DOHH2 (cell line): Measurements from ENCODE around the gene FAM83C.

ENCODE experiments used
- H3F3A ChIP-seq: fragments of 200-600 bp; sonication (generic), shearing (Covaris generic); 2 replicates; pipeline ENCODE4 v1.6.0; 2016; ENCODE audit warnings: antibody characterized with exemption, mild to moderate bottlenecking; ENCODE audit not compliant: control insufficient read depth, insufficient read depth
- H3K27ac ChIP-seq: fragments of 200-600 bp; sonication (generic); 2 replicates; pipeline ENCODE4 v1.5.1; 2014; ENCODE audit warnings: low read depth, mild to moderate bottlenecking, low read length, moderate library complexity
- H3K27me3 ChIP-seq: fragments of 200-600 bp; sonication (generic); 2 replicates; pipeline ENCODE4 v1.6.1; 2014; ENCODE audit warnings: mild to moderate bottlenecking, low read length, mixed read lengths; ENCODE audit not compliant: control insufficient read depth
- H3K36me3 ChIP-seq: fragments of 200-600 bp; sonication (generic); 2 replicates; pipeline ENCODE4 v1.6.1; 2014; ENCODE audit warnings: mild to moderate bottlenecking, low read length, moderate library complexity, mixed read lengths; ENCODE audit not compliant: control insufficient read depth
- H3K4me1 ChIP-seq: fragments of 200-600 bp; sonication (generic); 2 replicates; pipeline ENCODE4 v1.6.1; 2014; ENCODE audit warnings: mild to moderate bottlenecking, low read length, mixed read lengths; ENCODE audit not compliant: control insufficient read depth
- H3K4me2 ChIP-seq: fragments of 200-600 bp; sonication (generic); 2 replicates; pipeline ENCODE4 v1.6.0; 2014; ENCODE audit warnings: mild to moderate bottlenecking, low read length, moderate library complexity
- H3K4me3 ChIP-seq: fragments of 200-600 bp; sonication (generic); 2 replicates; pipeline ENCODE4 v1.5.1; 2014; ENCODE audit warnings: mild to moderate bottlenecking, low read length, mixed read lengths
- H3K79me2 ChIP-seq: fragments of 200-600 bp; sonication (generic); 2 replicates; pipeline ENCODE4 v1.6.1; 2014; ENCODE audit warnings: mild to moderate bottlenecking, low read length, mixed read lengths; ENCODE audit not compliant: control insufficient read depth
- H3K9me2 ChIP-seq: fragments of 200-600 bp; sonication (generic); replicated peaks from 2 replicates; pipeline ENCODE4 v1.6.1; 2014; ENCODE audit warnings: mild to moderate bottlenecking, low read length, mixed read lengths; ENCODE audit not compliant: control insufficient read depth
- H3K9me3 ChIP-seq: fragments of 200-600 bp; sonication (generic); 2 replicates; pipeline ENCODE4 v1.6.1; 2014; ENCODE audit warnings: antibody characterized with exemption, low read length, mixed read lengths; ENCODE audit not compliant: control insufficient read depth, insufficient read depth
- H4K20me1 ChIP-seq: fragments of 200-600 bp; sonication (generic); 2 replicates; pipeline ENCODE4 v1.6.0; 2014; ENCODE audit warnings: low read depth, mild to moderate bottlenecking, antibody characterized with exemption, low read length, moderate library complexity; ENCODE audit not compliant: control insufficient read depth, insufficient read depth
- CTCF ChIP-seq: fragments of 200-600 bp; sonication (generic); IDR thresholded peaks from one replicate; pipeline ENCODE4 v1.5.1; 2014; ENCODE audit warnings: antibody characterized with exemption, mild to moderate bottlenecking, low read depth, low read length; ENCODE audit not compliant: poor library complexity, severe bottlenecking
- EZH2phosphoT487 ChIP-seq: fragments of 200-600 bp; sonication (generic); IDR thresholded peaks from 2 replicates; pipeline ENCODE4 v1.6.1; 2017; ENCODE audit warnings: borderline replicate concordance, mild to moderate bottlenecking, antibody characterized with exemption, low read length, moderate library complexity, mixed read lengths

FAM83C gene

GRCh38 chr20:35288325-35289060 lies 3.7 kb downstream of the FAM83C start:
- no peak for TF ChIP-seq CTCF
- TF ChIP-seq EZH2phosphoT487 = no peak
- Histone ChIP-seq H3K9me3 (no peaks in the 10 kb centered on the region), H3K4me1 (peaks cover 11% of the 10 kb centered on the region), H3K27me3 (no peaks in the 10 kb centered on the region), H3K9me2 (no peaks in the 10 kb centered on the region), H3K36me3 (peaks cover 9% of the 10 kb centered on the region; the same call in 1 of the 2 replicates), H3K4me3 (no peak overlapping the region), H3K27ac (no peak overlapping the region), H4K20me1 (no peaks in the 10 kb centered on the region), H3F3A (0 out of 2 replicates have a peak, but pooled peaks cover 5% of the 10 kb centered on the region), H3K4me2 (no peak overlapping the region), H3K79me2 (peaks cover 13% of the 10 kb centered on the region)

- 0 out of 2 replicates have a peak, but pooled peaks cover 5% of the 10 kb centered on the region for H3F3A ChIP-seq
- peaks cover 15% of the 10 kb centered on the region for H3K4me1 ChIP-seq
- peaks cover 14% of the 10 kb centered on the region; the same call in 1 of the 2 replicates for H3K36me3 ChIP-seq
- TF ChIP-seq EZH2phosphoT487 (no peak), CTCF (no peak)
- H3K79me2 ChIP-seq = peaks cover 21% of the 10 kb centered on the region
- H3K4me3 ChIP-seq = no peak overlapping the region
- no peak overlapping the region for H3K27ac ChIP-seq
- no peaks in the 10 kb centered on the region for H3K9me2 ChIP-seq
- H3K9me3 ChIP-seq = no peaks in the 10 kb centered on the region
- H4K20me1 ChIP-seq = no peaks in the 10 kb centered on the region
- no peaks in the 10 kb centered on the region for H3K27me3 ChIP-seq
- H3K4me2 ChIP-seq = no peak overlapping the region
Measured at GRCh38 chr20:35287509-35288324, 4.5 kb downstream of the FAM83C start.

GRCh38 chr20:35286899-35287508 lies 5.2 kb downstream of the FAM83C start:
- Histone ChIP-seq H3K4me2 (no peak overlapping the region), H3K27me3 (no peaks in the 10 kb centered on the region), H3K9me2 (no peaks in the 10 kb centered on the region), H3K9me3 (no peaks in the 10 kb centered on the region), H3K4me1 (peaks cover 15% of the 10 kb centered on the region), H3K4me3 (no peak overlapping the region), H3F3A (0 out of 2 replicates have a peak, but pooled peaks cover 5% of the 10 kb centered on the region), H3K36me3 (peaks cover 22% of the 10 kb centered on the region), H3K79me2 (peaks cover 28% of the 10 kb centered on the region), H4K20me1 (peaks cover 4% of the 10 kb centered on the region; the same call in 1 of the 2 replicates), H3K27ac (no peak overlapping the region)
- TF ChIP-seq EZH2phosphoT487 = no peak
- TF ChIP-seq CTCF = no peak
